GM23338 (cell line): ENCODE data around the gene ATP9A.

Experiments
- CREB1 ChIP-seq: fragments of 250-450 bp; sonication (Bioruptor Pico); IDR thresholded peaks from 2 replicates; pipeline ENCODE4 v1.5.0; 2020; ENCODE audit warnings: low read depth, mild to moderate bottlenecking, moderate library complexity
- EZH2 ChIP-seq: fragments of 200-600 bp; sonication (generic); IDR thresholded peaks from one replicate; pipeline ENCODE4 v1.8.0; 2017; ENCODE audit warnings: antibody characterized with exemption, mild to moderate bottlenecking, low read depth; ENCODE audit not compliant: unreplicated experiment
- EZH2phosphoT487 ChIP-seq: fragments of 200-600 bp; sonication (generic); IDR thresholded peaks from one replicate; pipeline ENCODE4 v1.8.1; 2018; ENCODE audit warnings: antibody characterized with exemption; ENCODE audit not compliant: unreplicated experiment
- JUNB ChIP-seq: IDR thresholded peaks from one replicate; pipeline ENCODE4 v1.6.1; 2016; ENCODE audit warnings: antibody characterized with exemption; ENCODE audit not compliant: unreplicated experiment
- NANOG ChIP-seq: IDR thresholded peaks from 2 replicates; pipeline ENCODE4 v1.6.1; 2016; ENCODE audit warnings: antibody characterized with exemption, borderline replicate concordance
- POLR2AphosphoS5 ChIP-seq: IDR thresholded peaks from 2 replicates; pipeline ENCODE4 v1.6.1; 2016; ENCODE audit warnings: antibody characterized with exemption, low read depth
- REST ChIP-seq: IDR thresholded peaks from one replicate; pipeline ENCODE4 v1.6.1; 2018; ENCODE audit warnings: antibody characterized with exemption; ENCODE audit not compliant: unreplicated experiment
- ZNF114 ChIP-seq: fragments of 250-450 bp; sonication (Bioruptor Pico); IDR thresholded peaks from 2 replicates; pipeline ENCODE4 v1.5.0; 2020; ENCODE audit warnings: mild to moderate bottlenecking, moderate library complexity
- ZNF331 ChIP-seq: fragments of 250-450 bp; sonication (Bioruptor Pico); IDR thresholded peaks from 2 replicates; pipeline ENCODE4 v1.5.0; 2020; ENCODE audit warnings: low read depth, mild to moderate bottlenecking, moderate library complexity
- TF ChIP-seq, protein P1 (sequence below), 2 experiments: fragments of 200-600 bp in 1 of 2; sonication (generic) in 1 of 2; conservative IDR thresholded peaks; 2 replicates each; pipeline versions ENCODE4 v1.5.1 to v1.6.1; 2016 to 2017; ENCODE audit warnings: antibody characterized with exemption in 2 of 2, low read depth in 2 of 2, mild to moderate bottlenecking in 2 of 2, moderate library complexity in 1 of 2
- TF ChIP-seq, protein P2 (sequence below): IDR thresholded peaks from 2 replicates; pipeline ENCODE4 v1.6.1; 2016; ENCODE audit warnings: antibody characterized with exemption
- TF ChIP-seq, protein P3 (sequence below): fragments of 250-450 bp; sonication (Bioruptor Pico); IDR thresholded peaks from 2 replicates; pipeline ENCODE4 v1.5.0; 2020; ENCODE audit warnings: mild to moderate bottlenecking, moderate library complexity

- TF ChIP-seq, protein P1, sequence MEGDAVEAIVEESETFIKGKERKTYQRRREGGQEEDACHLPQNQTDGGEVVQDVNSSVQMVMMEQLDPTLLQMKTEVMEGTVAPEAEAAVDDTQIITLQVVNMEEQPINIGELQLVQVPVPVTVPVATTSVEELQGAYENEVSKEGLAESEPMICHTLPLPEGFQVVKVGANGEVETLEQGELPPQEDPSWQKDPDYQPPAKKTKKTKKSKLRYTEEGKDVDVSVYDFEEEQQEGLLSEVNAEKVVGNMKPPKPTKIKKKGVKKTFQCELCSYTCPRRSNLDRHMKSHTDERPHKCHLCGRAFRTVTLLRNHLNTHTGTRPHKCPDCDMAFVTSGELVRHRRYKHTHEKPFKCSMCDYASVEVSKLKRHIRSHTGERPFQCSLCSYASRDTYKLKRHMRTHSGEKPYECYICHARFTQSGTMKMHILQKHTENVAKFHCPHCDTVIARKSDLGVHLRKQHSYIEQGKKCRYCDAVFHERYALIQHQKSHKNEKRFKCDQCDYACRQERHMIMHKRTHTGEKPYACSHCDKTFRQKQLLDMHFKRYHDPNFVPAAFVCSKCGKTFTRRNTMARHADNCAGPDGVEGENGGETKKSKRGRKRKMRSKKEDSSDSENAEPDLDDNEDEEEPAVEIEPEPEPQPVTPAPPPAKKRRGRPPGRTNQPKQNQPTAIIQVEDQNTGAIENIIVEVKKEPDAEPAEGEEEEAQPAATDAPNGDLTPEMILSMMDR (conservative IDR thresholded peaks at IDR 0.05; ENCODE audit: low read depth in 2 of 2): no peak
- TF ChIP-seq EZH2phosphoT487: no peak
- TF ChIP-seq EZH2: no peak
- TF ChIP-seq REST: no peak
- TF ChIP-seq POLR2AphosphoS5: no peak
- no peak for TF ChIP-seq JUNB
- no peak for TF ChIP-seq NANOG
- TF ChIP-seq CREB1 (CRISPR knock-in tag): no peak
- TF ChIP-seq ZNF114: no peak
- TF ChIP-seq, protein P2, sequence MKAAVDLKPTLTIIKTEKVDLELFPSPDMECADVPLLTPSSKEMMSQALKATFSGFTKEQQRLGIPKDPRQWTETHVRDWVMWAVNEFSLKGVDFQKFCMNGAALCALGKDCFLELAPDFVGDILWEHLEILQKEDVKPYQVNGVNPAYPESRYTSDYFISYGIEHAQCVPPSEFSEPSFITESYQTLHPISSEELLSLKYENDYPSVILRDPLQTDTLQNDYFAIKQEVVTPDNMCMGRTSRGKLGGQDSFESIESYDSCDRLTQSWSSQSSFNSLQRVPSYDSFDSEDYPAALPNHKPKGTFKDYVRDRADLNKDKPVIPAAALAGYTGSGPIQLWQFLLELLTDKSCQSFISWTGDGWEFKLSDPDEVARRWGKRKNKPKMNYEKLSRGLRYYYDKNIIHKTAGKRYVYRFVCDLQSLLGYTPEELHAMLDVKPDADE: no peak
- TF ChIP-seq, protein P3, sequence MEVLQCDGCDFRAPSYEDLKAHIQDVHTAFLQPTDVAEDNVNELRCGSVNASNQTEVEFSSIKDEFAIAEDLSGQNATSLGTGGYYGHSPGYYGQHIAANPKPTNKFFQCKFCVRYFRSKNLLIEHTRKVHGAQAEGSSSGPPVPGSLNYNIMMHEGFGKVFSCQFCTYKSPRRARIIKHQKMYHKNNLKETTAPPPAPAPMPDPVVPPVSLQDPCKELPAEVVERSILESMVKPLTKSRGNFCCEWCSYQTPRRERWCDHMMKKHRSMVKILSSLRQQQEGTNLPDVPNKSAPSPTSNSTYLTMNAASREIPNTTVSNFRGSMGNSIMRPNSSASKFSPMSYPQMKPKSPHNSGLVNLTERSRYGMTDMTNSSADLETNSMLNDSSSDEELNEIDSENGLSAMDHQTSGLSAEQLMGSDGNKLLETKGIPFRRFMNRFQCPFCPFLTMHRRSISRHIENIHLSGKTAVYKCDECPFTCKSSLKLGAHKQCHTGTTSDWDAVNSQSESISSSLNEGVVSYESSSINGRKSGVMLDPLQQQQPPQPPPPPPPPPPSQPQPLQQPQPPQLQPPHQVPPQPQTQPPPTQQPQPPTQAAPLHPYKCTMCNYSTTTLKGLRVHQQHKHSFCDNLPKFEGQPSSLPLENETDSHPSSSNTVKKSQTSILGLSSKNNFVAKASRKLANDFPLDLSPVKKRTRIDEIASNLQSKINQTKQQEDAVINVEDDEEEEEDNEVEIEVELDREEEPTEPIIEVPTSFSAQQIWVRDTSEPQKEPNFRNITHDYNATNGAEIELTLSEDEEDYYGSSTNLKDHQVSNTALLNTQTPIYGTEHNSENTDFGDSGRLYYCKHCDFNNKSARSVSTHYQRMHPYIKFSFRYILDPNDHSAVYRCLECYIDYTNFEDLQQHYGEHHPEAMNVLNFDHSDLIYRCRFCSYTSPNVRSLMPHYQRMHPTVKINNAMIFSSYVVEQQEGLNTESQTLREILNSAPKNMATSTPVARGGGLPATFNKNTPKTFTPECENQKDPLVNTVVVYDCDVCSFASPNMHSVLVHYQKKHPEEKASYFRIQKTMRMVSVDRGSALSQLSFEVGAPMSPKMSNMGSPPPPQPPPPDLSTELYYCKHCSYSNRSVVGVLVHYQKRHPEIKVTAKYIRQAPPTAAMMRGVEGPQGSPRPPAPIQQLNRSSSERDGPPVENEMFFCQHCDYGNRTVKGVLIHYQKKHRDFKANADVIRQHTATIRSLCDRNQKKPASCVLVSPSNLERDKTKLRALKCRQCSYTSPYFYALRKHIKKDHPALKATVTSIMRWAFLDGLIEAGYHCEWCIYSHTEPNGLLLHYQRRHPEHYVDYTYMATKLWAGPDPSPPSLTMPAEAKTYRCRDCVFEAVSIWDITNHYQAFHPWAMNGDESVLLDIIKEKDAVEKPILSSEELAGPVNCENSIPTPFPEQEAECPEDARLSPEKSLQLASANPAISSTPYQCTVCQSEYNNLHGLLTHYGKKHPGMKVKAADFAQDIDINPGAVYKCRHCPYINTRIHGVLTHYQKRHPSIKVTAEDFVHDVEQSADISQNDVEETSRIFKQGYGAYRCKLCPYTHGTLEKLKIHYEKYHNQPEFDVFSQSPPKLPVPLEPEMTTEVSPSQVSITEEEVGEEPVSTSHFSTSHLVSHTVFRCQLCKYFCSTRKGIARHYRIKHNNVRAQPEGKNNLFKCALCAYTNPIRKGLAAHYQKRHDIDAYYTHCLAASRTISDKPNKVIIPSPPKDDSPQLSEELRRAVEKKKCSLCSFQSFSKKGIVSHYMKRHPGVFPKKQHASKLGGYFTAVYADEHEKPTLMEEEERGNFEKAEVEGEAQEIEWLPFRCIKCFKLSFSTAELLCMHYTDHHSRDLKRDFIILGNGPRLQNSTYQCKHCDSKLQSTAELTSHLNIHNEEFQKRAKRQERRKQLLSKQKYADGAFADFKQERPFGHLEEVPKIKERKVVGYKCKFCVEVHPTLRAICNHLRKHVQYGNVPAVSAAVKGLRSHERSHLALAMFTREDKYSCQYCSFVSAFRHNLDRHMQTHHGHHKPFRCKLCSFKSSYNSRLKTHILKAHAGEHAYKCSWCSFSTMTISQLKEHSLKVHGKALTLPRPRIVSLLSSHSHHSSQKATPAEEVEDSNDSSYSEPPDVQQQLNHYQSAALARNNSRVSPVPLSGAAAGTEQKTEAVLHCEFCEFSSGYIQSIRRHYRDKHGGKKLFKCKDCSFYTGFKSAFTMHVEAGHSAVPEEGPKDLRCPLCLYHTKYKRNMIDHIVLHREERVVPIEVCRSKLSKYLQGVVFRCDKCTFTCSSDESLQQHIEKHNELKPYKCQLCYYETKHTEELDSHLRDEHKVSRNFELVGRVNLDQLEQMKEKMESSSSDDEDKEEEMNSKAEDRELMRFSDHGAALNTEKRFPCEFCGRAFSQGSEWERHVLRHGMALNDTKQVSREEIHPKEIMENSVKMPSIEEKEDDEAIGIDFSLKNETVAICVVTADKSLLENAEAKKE (CRISPR knock-in tag): no peak
- no peak for TF ChIP-seq ZNF331
These were observed 72.5 kb downstream of the ATP9A start for GRCh38 chr20:51695574-51696303.
